Mucosa of rectum (tissue), 2 donors: ENCODE measurements around the gene UBE2J2.

Experiments used
- H3K27ac ChIP-seq, 2 donors: one replicate each; pipeline ENCODE4 v1.7.0; 2013; ENCODE audit warnings: inconsistent platforms in 2 of 2, low read depth in 2 of 2, low read length in 2 of 2
- H3K27me3 ChIP-seq, 2 donors: one replicate each; pipeline ENCODE4 v1.7.0; 2013; ENCODE audit warnings: low read length in 2 of 2; ENCODE audit not compliant: control insufficient read depth in 2 of 2, insufficient read depth in 2 of 2
- H3K36me3 ChIP-seq, 2 donors: one replicate each; pipeline ENCODE4 v1.7.0; 2013; ENCODE audit warnings: low read length in 2 of 2; ENCODE audit not compliant: control insufficient read depth in 2 of 2, insufficient read depth in 2 of 2
- H3K4me1 ChIP-seq, 2 donors: one replicate each; pipeline ENCODE4 v1.7.0; 2013; ENCODE audit warnings: low read length in 2 of 2, mild to moderate bottlenecking in 1 of 2; ENCODE audit not compliant: control insufficient read depth in 2 of 2, insufficient read depth in 2 of 2
- H3K4me3 ChIP-seq, 2 donors: one replicate each; pipeline ENCODE4 v1.7.0; 2013; ENCODE audit warnings: low read length in 2 of 2
- H3K9ac ChIP-seq, 2 donors: one replicate each; pipeline ENCODE4 v1.7.0; 2013; ENCODE audit warnings: low read length in 2 of 2, low read depth in 1 of 2, mild to moderate bottlenecking in 1 of 2
- H3K9me3 ChIP-seq, 2 donors: one replicate each; pipeline ENCODE4 v1.7.0; 2013; ENCODE audit warnings: low read length in 2 of 2; ENCODE audit not compliant: control insufficient read depth in 2 of 2
- donor health status: healthy.
- donor health status: Normal muscosa, but diverticular disease.

Gene UBE2J2

GRCh38 chr1:1279028-1279427 lies 5.4 kb upstream of the UBE2J2 start:
- H3K9me3 ChIP-seq, result no peaks in the 10 kb centered on the region
- no peak overlapping the region for H3K4me3 ChIP-seq
- peaks cover 16 to 20% of the 10 kb centered on the region in 2 donors for H3K4me1 ChIP-seq
- no peak overlapping the region for H3K27ac ChIP-seq
- H3K27me3 ChIP-seq, result no peaks in the 10 kb centered on the region
- H3K36me3 ChIP-seq, result no peaks in the 10 kb centered on the region
- no peak overlapping the region for H3K9ac ChIP-seq

- H3K36me3 ChIP-seq, result no peaks in the 10 kb centered on the region
- no peak overlapping the region for H3K9ac ChIP-seq
- no peak overlapping the region for H3K4me3 ChIP-seq
- H3K9me3 ChIP-seq, result no peaks in the 10 kb centered on the region
- H3K4me1 ChIP-seq, result peaks cover 15 to 20% of the 10 kb centered on the region in 2 donors
- no peaks in the 10 kb centered on the region for H3K27me3 ChIP-seq
- H3K27ac ChIP-seq, result no peak overlapping the region
These were observed 5.0 kb upstream of the UBE2J2 start for GRCh38 chr1:1278620-1279019.

- Histone ChIP-seq H3K9me3 (no peaks in the 10 kb centered on the region), H3K4me3 (no peak overlapping the region), H3K4me1 (peaks cover 19 to 26% of the 10 kb centered on the region in 2 donors), H3K27me3 (no peaks in the 10 kb centered on the region), H3K36me3 (peaks cover 0 to 2% of the 10 kb centered on the region in 2 donors), H3K27ac (no peak overlapping the region), H3K9ac (no peak overlapping the region)
These were observed 2.2 kb upstream of the UBE2J2 start for GRCh38 chr1:1275836-1276235.

- Histone ChIP-seq H3K27ac (no peak overlapping the region), H3K4me3 (peak overlapping the region in 1 of 2 donors; percentile 76), H3K9ac (no peak overlapping the region)
These were observed 1.3 kb upstream of the UBE2J2 start for GRCh38 chr1:1274931-1275431.

GRCh38 chr1:1274299-1274930 lies 761 bp upstream of the UBE2J2 start:
- Histone ChIP-seq H3K9me3 (no peaks in the 10 kb centered on the region), H3K27ac (peak overlapping the region; percentile 38 to 47), H3K36me3 (peaks cover 0 to 4% of the 10 kb centered on the region in 2 donors), H3K4me3 (peak overlapping the region; percentile 71 to 76), H3K27me3 (no peaks in the 10 kb centered on the region), H3K4me1 (peaks cover 21 to 29% of the 10 kb centered on the region in 2 donors), H3K9ac (peak overlapping the region; percentile 24 to 70)

More at GRCh38 chr1:1274931-1275431, 1.3 kb upstream of the UBE2J2 start:
- Histone ChIP-seq H3K9me3 (no peaks in the 10 kb centered on the region), H3K36me3 (peaks cover 0 to 4% of the 10 kb centered on the region in 2 donors), H3K4me1 (peaks cover 21 to 29% of the 10 kb centered on the region in 2 donors), H3K27me3 (no peaks in the 10 kb centered on the region)

- Histone ChIP-seq H3K9me3 (no peaks in the 10 kb centered on the region), H3K4me3 (peak overlapping the region; percentile 78 to 87), H3K9ac (peak overlapping the region; percentile 90 to 93), H3K27ac (peak overlapping the region; percentile 75 to 80), H3K4me1 (peaks cover 21 to 29% of the 10 kb centered on the region in 2 donors), H3K27me3 (no peaks in the 10 kb centered on the region), H3K36me3 (peaks cover 0 to 4% of the 10 kb centered on the region in 2 donors)
These were observed 494 bp downstream of the UBE2J2 start for GRCh38 chr1:1273209-1273511.

GRCh38 chr1:1272341-1273208 lies 1.1 kb downstream of the UBE2J2 start:
- peak overlapping the region; percentile 78 to 87 for H3K4me3 ChIP-seq
- peak overlapping the region; percentile 75 to 80 for H3K27ac ChIP-seq
- H3K4me1 ChIP-seq, result peaks cover 21 to 29% of the 10 kb centered on the region in 2 donors
- no peaks in the 10 kb centered on the region for H3K27me3 ChIP-seq
- no peaks in the 10 kb centered on the region for H3K9me3 ChIP-seq
- H3K36me3 ChIP-seq, result peaks cover 1 to 4% of the 10 kb centered on the region in 2 donors
- H3K9ac ChIP-seq, result peak overlapping the region; percentile 90 to 93

- H3K9me3 ChIP-seq, result no peaks in the 10 kb centered on the region
- peaks cover 7 to 8% of the 10 kb centered on the region in 2 donors for H3K36me3 ChIP-seq
- no peaks in the 10 kb centered on the region for H3K27me3 ChIP-seq
- no peak overlapping the region for H3K27ac ChIP-seq
- H3K9ac ChIP-seq, result no peak overlapping the region
- H3K4me1 ChIP-seq, result peaks cover 21 to 29% of the 10 kb centered on the region in 2 donors
- H3K4me3 ChIP-seq, result no peak overlapping the region
These were observed 2.8 kb downstream of the UBE2J2 start for GRCh38 chr1:1270813-1271212.

- H3K36me3 ChIP-seq, result peaks cover 22 to 24% of the 10 kb centered on the region in 2 donors
- no peaks in the 10 kb centered on the region for H3K9me3 ChIP-seq
- H3K27ac ChIP-seq, result no peak overlapping the region
- H3K4me3 ChIP-seq, result no peak overlapping the region
- H3K9ac ChIP-seq, result no peak overlapping the region
- peaks cover 17 to 23% of the 10 kb centered on the region in 2 donors for H3K4me1 ChIP-seq
- no peaks in the 10 kb centered on the region for H3K27me3 ChIP-seq
These were observed 5.4 kb downstream of the UBE2J2 start for GRCh38 chr1:1268284-1268682.
